NCI-H460 (cell line): ENCODE results near the gene AEBP2. TPM values are rescaled to one million over a fixed set of nuclear protein-coding genes. Genes with fewer than 3 reads are reported as not detected.
A peak's percentile ranks its signal among the peaks of the same experiment; 100 is the strongest.
"Not testable (repeated sequence)": the region's sequence is repeated elsewhere in the genome, so short reads cannot be mapped to it uniquely, and the experiment has no call there.

Experiments used
- DNase-seq: peaks from one replicate; pipeline ENCODE4 v3.0.0-alpha.2; 2016; ENCODE audit warnings: low read depth; ENCODE audit errors: extremely low read depth
- polyA plus RNA-seq: library from polyadenylated mRNA; depleted of rRNA; stranded (reverse); fragments of >200 nt; gene quantifications from 2 replicates; pipeline ENCODE4 v1.2.3, GENCODE V29; 2014; cell fraction: nucleus; rRNA removed
- total RNA-seq: library from RNA; depleted of rRNA; stranded (reverse); fragments of >200 nt; shearing (Covaris generic); gene quantifications from 2 replicates; pipeline ENCODE4 v1.2.3, GENCODE V29; 2014; rRNA removed

Gene AEBP2
- 10.1 and 11.2 TPM in 2 replicates for total RNA-seq
- 7.0 and 9.7 TPM in 2 replicates for polyA plus RNA-seq

GRCh38 chr12:19439059-19440018 is at the start of gene AEBP2:
AEBP2 (plus strand) TSS chr12:19439492; CDS start chr12:19439700, 208 bp downstream.
- DNase-seq = peak; percentile 79

- no peak for DNase-seq
Measured at GRCh38 chr12:19390051-19390598, 49.2 kb upstream of the AEBP2 start.

- DNase-seq = not testable (repeated sequence)
Measured at GRCh38 chr12:19392644-19393043, 46.6 kb upstream of the AEBP2 start.

GRCh38 chr12:19394385-19394784 is 44.9 kb upstream of the AEBP2 start:
- no peak for DNase-seq

GRCh38 chr12:19397534-19397933 is 41.8 kb upstream of the AEBP2 start:
- no peak for DNase-seq

GRCh38 chr12:19398376-19399363 is 40.6 kb upstream of the AEBP2 start:
- no peak for DNase-seq

GRCh38 chr12:19400649-19401285 is 38.5 kb upstream of the AEBP2 start:
- DNase-seq = not testable (repeated sequence)

- DNase-seq = no peak
Measured at GRCh38 chr12:19402211-19402610, 37.1 kb upstream of the AEBP2 start.

GRCh38 chr12:19402743-19403431 is 36.4 kb upstream of the AEBP2 start:
- DNase-seq = no peak

- DNase-seq = no peak
Measured at GRCh38 chr12:19404242-19404880, 34.9 kb upstream of the AEBP2 start.

- no peak for DNase-seq
Measured at GRCh38 chr12:19409376-19409775, 29.9 kb upstream of the AEBP2 start.

GRCh38 chr12:19410211-19410610 is 29.1 kb upstream of the AEBP2 start:
- DNase-seq = no peak

GRCh38 chr12:19410629-19411185 is 28.6 kb upstream of the AEBP2 start:
- DNase-seq = no peak

- no peak for DNase-seq
Measured at GRCh38 chr12:19411234-19412204, 27.8 kb upstream of the AEBP2 start.

GRCh38 chr12:19412844-19413243 is 26.4 kb upstream of the AEBP2 start:
- no peak for DNase-seq

GRCh38 chr12:19413582-19413981 is 25.7 kb upstream of the AEBP2 start:
- not testable (repeated sequence) for DNase-seq

GRCh38 chr12:19415563-19415962 is 23.7 kb upstream of the AEBP2 start:
- DNase-seq = no peak

GRCh38 chr12:19419086-19419485 is 20.2 kb upstream of the AEBP2 start:
- no peak for DNase-seq
